ENCODE results near the gene CUX1. TPM values are rescaled to one million over a fixed set of nuclear protein-coding genes. Genes with fewer than 3 reads are reported as not detected.

CUX1 gene
- 51.3 and 55.1 TPM in 2 replicates for total RNA-seq

GRCh38 chr7:101817471-101818286 is at the start of gene CUX1:
CUX1 (plus strand) TSS chr7:101817626; CDS start chr7:101817640, 14 bp downstream.

GRCh38 chr7:102286237-102287110 is 469.0 kb downstream of the CUX1 start, which contains the start of gene SH2B2:
SH2B2 (plus strand) TSS chr7:102286868; CDS start chr7:102300551, 13,683 bp downstream.

Other genes with a start within 250 kb of the CUX1 start
- not detected in 2 replicates for gene MYL10, start 188.3 kb upstream of the CUX1 start, total RNA-seq